C4-2B (cell line): ENCODE results near the gene WTIP.

Experiments used
- CTCF ChIP-seq: fragments of 450-650 bp; conservative IDR thresholded peaks from 2 replicates; pipeline ENCODE4 v1.5.1; 2017; ENCODE audit warnings: mild to moderate bottlenecking
- ZFX ChIP-seq: fragments of 450-650 bp; IDR thresholded peaks from 2 replicates; pipeline ENCODE4 v1.6.1; 2017

- TF ChIP-seq CTCF, result no peak
- no peak for TF ChIP-seq ZFX
These were observed 1.1 kb downstream of the WTIP start for GRCh38 chr19:34482380-34483250.
